ENCODE measurements around the gene CABLES1.
A peak's percentile ranks its signal among the peaks of the same experiment; 100 is the strongest.
"Not testable (repeated sequence)": the region's sequence is repeated elsewhere in the genome, so short reads cannot be mapped to it uniquely, and the experiment has no call there.

Gene CABLES1

GRCh38 chr18:23134780-23135549, at the start of gene CABLES1:
Gene CABLES1, plus strand, starts transcription at chr18:23135485. Its CDS starts 278 bp downstream, at chr18:23135763.
- DNase-seq = peak; percentile 26

GRCh38 chr18:23087352-23087751, 47.9 kb upstream of the CABLES1 start:
- DNase-seq = no peak

- DNase-seq = no peak
These were observed 47.0 kb upstream of the CABLES1 start for GRCh38 chr18:23088310-23088709.

DNA sequence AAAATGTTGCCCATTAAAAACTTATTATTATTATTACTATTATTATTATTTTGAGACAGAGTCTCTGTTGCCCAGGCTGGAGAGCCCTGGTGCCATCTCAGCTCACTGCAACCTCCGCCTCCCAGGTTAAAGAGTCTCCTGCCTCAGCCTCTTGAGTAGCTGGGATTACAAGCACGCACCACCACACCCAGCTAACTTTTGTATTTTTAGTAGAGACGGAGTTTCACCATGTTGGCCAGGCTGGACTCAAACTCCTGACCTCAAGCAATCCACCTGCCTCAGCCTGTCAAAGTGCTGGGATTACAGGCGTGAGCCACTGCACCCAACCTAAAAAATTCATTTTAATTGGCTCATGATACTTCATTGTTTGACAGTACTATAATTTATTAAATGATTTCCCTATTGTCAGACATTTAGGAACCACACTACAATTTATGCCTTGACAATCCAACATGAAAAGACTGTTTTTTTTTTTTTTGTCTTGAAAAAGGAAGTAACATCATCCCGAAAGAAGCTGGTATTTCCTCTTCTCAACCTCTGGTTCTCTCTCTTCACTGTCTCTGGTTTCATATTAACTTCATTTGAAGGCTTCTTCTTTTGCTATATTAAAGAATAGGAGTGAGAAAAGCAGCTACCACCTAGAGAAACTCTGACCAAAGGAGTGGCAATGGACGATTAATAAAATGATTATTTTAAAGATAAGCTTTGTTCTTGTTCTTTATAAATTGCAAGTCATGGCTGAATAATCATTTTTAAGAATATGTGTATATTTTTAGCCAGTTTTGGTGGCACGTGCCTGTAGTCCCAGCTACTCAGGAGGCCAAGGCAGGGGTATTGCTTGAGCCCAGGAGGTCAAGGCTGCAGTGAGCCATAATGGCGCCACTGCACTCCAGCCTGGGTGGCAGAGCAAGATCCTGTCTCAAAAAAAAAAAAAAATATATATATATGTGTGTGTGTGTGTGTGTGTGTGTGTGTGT, 44.0 kb upstream of the CABLES1 start:
- DNase-seq = peak; percentile 37

GRCh38 chr18:23092121-23092520, 43.2 kb upstream of the CABLES1 start:
- no peak for DNase-seq

- not testable (repeated sequence) for DNase-seq
These were observed 42.2 kb upstream of the CABLES1 start for GRCh38 chr18:23093130-23093529.

GRCh38 chr18:23093772-23094171, 41.5 kb upstream of the CABLES1 start:
- no peak for DNase-seq

GRCh38 chr18:23094411-23095190, 40.7 kb upstream of the CABLES1 start:
- no peak for DNase-seq

DNA sequence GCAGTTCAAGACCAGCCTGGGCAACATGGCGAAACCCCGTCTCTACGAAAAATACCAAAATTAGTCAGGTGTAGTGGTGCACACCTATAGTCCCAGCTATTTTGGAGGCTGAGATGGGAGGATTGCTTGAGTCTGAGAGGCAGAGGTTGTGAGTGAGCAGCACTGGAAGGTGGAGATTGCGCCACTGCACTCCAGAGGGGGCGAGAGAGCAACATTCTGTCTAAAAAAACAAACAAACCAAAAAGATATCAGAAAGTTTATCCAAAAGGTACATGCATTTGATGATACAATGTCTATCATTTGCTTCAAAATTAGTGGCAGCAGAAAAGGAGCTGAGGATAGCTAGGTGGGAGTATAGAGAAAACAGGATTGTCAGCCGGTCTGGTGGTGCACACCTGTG, 39.8 kb upstream of the CABLES1 start:
- DNase-seq = no peak

GRCh38 chr18:23097016-23097415, 38.3 kb upstream of the CABLES1 start:
- DNase-seq = not testable (repeated sequence)

DNA sequence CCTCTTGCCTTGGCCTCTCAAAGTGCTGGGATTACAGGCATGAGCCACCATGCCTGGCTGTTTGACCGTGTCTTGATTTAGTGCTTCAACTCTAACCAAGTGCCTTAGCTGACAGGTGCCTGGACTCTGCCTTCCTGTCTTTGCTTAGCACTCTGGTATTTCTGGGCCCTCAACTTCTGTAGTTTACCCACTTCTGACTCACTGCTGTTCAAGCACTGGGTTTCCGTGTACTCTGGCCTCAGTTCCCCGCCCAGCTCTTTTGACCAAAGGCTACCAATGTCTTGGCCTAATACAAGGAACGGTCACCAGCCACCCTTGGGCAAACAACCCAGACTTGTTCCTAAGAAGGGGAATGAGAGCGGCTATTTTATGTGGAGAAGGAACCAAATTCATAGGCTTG, 35.7 kb upstream of the CABLES1 start:
- no peak for DNase-seq

- DNase-seq = no peak
These were observed 33.3 kb upstream of the CABLES1 start for GRCh38 chr18:23101861-23102432.

GRCh38 chr18:23102493-23103261, 32.6 kb upstream of the CABLES1 start:
- no peak for DNase-seq

DNA sequence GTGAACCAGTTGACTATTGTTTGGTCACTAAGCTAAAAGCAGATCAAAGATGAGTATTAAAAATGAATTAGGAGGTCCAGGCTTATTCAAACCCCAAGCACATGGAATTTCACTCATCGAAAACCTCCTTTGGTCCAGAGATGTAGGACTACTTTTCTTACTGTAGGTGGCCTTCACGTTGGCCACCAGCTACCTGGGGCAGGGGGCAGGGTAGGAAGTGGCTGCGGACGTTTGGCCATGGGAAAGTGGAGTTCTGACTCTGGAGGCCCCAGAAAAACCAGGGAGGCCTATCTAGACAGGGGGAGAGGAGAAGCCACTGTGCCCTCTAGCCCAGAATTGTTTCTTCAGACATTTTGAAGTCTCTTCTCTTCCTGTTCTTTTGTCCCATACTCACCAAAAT, 31.8 kb upstream of the CABLES1 start:
- DNase-seq = no peak

DNA sequence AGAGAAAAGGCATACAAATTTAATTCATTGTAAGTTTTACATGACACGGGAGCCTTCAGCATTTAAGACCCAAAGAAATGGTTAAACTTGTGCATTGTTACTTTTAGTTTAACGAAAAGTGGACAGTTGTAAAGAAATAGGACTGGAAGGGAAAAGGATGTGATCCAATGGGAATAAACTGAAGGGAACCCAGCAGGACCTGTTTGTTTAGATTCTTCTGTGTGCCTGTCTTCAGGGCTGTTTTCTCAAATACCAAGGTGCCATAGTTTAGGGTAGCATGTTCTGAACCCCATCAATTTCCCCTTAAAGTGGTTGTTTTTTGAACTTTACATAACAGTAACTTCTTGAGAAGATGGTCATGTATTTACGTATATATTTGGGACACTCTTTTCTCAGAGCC, 30.3 kb upstream of the CABLES1 start:
- no peak for DNase-seq

GRCh38 chr18:23105581-23106219, 29.6 kb upstream of the CABLES1 start:
- DNase-seq = no peak

DNA sequence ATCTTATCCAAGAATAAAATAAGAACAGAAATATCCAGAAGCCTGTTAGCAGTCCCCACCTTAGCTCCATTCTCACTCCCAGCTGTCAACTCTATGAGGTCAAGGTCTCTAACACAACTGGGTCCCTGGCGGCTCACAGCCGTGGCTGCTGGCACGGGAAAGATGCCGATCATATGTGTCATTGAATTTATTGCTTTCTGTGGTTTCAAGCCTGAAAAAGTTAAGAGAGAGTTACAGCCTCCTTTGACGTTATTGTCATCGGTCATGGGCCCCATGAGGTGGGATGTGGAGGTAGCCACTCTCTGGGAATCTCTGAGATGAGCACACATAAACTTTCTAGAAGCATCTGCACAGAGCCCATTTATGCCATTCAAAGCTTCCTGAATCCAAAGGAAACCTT, 28.7 kb upstream of the CABLES1 start:
- no peak for DNase-seq

DNA sequence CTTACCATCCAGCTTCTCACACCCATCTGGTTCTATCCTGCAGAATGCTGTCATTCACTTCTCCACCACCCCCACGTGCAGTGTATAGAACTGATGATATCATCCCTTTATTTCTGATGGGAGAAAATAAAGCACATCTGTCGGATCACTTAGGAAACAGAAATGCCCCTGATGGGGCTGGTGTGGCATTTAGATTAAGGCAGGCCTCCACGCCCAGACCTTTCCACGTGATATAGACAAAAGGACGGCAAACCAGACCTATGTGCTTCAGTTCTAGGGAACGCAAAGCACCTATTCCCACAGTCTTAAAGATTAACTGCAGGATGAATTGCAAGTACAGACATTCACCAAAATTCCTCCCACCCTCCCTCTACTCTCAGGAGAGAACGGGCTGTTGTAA, 27.6 kb upstream of the CABLES1 start:
- DNase-seq = no peak

DNA sequence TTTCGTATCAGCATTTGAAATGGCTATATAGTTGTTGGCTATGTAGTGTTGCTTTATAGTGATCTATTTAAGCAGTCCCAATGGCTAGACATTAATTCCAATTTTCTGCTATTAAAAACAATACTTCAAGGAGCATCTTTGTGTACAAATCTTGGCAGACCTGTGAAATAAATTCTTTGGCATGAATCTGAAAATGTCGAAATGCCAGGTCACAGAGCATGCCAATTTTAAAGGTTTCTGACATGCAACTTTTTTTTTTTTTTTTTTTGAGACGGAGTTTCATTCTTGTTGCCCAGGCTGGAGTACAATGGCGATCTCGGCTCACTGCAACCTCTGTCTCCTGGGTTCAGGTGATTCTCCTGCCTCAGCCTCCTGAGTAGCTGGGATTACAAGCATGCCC, 26.8 kb upstream of the CABLES1 start:
- no peak for DNase-seq

- not testable (repeated sequence) for DNase-seq
These were observed 26.1 kb upstream of the CABLES1 start for GRCh38 chr18:23109163-23109562.

GRCh38 chr18:23113576-23113975, 21.7 kb upstream of the CABLES1 start:
- no peak for DNase-seq
